GDM1 (cell line): ENCODE results near the gene PLS1.
"Not testable (repeated sequence)": the region's sequence is repeated elsewhere in the genome, so short reads cannot be mapped to it uniquely, and the experiment has no call there.

ENCODE experiments used
- DNase-seq: peaks from one replicate; lab custom pipeline; 2025; lab: John Stamatoyannopoulos, UW

Gene PLS1

DNA sequence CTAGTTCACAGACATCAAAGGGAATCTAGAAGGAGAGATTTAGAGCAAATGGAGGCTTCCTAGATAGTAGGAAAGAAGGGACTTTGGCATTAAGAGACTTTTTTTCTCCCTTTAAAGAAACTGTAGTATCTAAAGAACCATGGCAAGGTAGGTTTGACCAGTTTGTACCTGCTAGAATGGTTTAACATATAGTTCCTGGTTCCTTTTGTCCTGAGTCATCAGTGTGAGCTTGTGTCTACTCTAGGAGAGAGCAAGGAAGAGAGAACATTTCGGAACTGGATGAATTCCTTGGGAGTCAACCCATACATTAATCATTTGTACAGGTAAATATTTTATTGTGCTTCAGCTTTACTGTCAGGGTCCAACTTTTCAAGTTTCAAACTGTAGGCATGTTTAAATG is 98.0 kb downstream of the PLS1 start:
- DNase-seq: no peak

GRCh38 chr3:142705198-142705597 is 109.0 kb downstream of the PLS1 start:
- no peak for DNase-seq

- DNase-seq: no peak
Measured at GRCh38 chr3:142706321-142707127, 110.3 kb downstream of the PLS1 start.

GRCh38 chr3:142709207-142709606 is 113.0 kb downstream of the PLS1 start:
- no peak for DNase-seq

- not testable (repeated sequence) for DNase-seq
Measured at GRCh38 chr3:142714882-142715281, 118.7 kb downstream of the PLS1 start.

- no peak for DNase-seq
Measured at GRCh38 chr3:142716102-142716501, 119.9 kb downstream of the PLS1 start.

DNA sequence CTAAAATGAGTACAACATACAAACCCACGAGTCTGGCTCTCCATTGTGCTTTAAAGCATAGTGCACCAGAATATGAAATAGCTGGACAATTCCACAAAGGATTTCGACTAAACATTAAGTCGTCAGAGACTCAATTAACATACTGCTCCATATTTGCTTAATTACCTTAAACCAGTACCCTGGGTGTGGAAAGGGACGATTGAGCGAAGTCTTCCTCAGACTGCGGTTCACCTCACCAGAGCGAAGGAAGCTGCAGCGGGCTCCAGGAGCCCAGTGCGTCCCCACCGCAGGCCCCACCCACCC is 127.4 kb downstream of the PLS1 start:
- no peak for DNase-seq

DNA sequence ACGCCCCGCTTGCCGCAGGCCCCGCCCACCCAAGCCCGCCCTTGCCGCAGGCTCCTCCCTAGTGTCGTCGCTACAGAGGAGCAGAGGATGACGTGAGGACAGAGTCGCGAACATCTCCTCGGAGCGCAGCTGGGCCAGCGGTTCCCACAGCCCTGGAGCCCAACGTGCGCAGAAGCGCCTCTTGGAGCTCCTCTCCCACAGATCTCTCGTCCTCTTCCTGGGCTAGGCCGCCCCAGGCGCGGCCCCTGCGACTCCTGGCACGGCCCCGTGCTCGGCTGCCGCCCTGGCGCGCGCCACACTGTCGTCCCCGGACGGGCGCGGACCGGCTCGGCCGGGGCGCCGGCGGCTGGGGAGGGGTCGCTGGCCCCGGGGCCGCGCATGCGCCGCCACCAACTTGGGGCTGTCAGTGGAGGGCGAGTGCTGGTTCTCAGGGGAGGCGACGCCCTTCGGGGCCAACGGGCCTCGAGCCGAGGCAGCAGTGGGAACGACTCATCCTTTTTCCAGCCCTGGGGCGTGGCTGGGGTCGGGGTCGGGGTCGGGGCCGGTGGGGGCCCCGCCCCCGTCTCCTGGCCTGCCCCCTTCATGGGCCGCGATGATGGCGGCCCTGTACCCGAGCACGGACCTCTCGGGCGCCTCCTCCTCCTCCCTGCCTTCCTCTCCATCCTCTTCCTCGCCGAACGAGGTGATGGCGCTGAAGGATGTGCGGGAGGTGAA is 127.9 kb downstream of the PLS1 start, which contains the start of gene TRPC1:
Gene TRPC1, plus strand, starts transcription at position 67 of the 714 bp plus-strand sequence. Its CDS starts 526 bp downstream, at position 593.
- peak; percentile 79 for DNase-seq

DNA sequence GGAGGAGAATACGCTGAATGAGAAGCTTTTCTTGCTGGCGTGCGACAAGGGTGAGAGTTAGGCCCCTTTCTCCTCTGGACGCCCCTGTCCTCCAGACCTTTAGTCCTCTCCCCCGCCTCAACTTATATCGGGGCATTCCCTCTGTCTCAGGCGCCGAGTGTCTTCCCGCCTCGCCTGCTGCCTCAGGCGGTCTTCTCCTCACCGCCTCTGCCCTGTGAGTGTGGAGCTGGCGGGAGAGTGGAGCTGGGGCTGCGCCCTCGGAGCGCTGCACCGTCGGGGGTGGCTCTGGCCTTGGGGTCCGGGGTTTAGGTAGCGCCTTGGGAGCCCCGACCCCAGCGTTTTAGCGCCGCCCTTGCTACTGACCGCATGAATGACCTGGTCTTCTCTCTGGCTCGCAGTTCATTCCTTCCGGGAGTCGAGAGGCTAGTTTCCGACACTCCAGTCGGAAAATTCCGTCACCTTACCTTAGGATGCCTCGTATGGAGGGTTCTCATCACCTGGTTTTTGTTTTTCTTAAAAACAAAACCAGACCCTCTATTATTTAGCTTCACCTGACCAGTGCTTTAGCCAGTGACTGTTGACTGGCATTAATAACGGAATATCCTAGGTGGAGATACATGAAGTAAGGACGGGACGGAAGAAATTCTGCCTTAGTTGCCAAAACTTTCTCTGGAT is 128.6 kb downstream of the PLS1 start:
- DNase-seq: no peak

DNA sequence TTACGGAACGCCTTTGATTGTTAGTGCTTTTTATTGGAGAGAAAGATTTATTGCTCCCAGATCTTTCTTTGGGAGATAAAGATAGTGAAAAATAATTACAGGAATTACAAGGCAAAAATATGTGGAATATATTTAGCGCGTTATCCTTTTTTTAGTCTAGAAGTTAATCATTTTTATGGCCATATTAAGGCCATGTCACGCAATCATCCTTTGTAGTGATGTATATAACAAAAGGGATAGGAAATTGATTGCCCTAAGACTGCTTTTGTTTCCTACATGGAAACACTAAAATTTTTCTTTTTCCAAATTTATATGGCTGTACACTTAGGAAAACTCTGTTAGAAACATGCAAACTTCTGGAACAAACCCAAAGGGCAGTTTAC is 129.2 kb downstream of the PLS1 start:
- no peak for DNase-seq

DNA sequence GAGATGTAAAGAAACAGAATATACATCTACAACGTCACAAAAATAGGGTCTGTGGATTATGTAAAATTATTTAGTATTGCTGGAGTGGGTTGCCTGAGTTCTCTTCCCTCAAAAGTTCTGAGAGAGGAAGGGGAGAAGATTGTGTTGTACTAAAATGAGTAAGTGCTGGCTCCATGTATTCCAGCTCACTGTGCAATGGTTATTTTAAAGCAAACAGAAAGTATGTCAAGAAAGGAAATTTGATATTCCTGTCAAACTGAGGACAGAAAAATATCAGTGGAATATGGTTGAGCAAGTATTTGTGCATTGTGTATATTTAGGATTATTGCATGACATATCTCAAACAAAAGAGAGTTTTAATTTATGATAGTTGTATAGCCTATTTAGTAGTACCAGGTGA is 129.8 kb downstream of the PLS1 start:
- DNase-seq: no peak

DNA sequence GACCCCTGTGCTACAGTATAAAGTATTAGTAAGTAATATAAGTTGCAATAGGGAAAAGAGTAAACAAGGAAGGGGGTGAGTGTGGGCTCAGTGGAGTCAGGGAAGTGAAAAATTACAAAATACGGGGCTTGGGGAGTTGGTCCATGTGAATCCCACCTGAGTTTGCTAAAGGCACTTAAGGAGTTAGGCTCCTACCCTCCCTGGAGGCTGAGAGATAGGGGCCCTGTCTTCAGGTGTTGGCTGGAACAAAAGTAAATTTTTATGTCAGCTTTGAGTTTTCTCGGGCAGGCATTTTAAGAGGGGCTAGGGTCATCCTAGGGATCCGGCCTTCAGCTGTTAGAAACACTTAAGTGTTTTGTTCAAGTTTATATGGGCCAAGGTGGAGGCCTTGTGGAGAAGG is 135.9 kb downstream of the PLS1 start:
- no peak for DNase-seq

DNA sequence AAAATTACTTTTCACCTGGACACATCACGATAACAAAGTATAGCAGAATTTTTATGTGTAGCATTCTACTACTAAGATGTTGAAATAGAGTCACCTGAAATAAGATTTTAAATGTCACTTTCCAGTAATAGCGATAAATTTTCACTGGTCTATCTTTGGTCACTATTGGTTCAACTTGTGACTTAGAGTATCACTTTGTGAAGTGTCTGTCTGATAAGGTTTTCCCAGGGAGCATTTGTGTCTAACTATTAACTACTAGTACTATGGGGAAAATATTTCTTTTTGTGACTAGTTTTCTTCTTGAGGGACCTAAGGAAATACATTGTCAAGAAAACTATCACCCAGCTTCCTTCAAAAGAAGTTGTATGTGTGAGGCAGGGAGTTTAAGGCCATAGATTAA is 138.6 kb downstream of the PLS1 start:
- no peak for DNase-seq

DNA sequence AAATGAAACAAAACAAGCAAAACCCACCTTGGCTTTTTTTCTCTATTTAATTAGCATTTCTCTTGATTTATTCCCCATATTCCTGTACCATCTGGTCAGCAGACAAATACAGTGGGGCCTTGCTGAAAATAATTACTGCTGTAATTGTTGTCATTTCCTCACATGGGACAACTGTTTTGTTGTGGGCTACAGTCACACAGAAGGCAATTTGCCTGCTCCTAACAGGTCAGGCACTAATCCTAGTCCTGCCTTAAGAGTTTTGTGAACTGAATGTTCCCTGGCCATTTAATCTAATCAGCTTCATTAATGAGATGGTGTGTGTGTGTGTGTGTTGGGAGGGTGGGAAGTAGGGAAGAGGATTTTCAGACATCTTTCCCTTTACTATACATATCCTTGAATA is 139.3 kb downstream of the PLS1 start:
- no peak for DNase-seq

- DNase-seq: no peak
Measured at GRCh38 chr3:142738396-142738795, 142.2 kb downstream of the PLS1 start.

DNA sequence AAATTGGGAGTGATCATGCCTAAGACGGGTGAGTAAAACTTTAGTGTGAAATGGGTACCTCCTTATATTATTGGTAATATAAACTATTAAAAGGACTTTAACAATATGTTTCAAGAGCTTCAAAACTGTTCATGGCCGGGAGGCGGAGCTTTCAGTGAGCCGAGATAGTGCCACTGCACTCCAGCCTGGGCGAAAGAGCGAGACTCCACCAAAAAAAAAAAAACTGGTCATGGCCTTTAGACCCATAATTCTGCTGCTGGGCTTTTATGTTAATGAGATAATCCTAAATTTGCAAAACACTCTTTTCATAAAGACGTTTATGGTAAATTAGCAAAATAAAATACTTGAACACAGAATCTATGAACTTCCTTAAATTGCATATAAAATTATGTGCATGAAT is 150.5 kb downstream of the PLS1 start:
- DNase-seq: no peak

GRCh38 chr3:142750531-142750930 is 154.3 kb downstream of the PLS1 start:
- DNase-seq: not testable (repeated sequence)

GRCh38 chr3:142752605-142753004 is 156.4 kb downstream of the PLS1 start:
- DNase-seq: not testable (repeated sequence)

DNA sequence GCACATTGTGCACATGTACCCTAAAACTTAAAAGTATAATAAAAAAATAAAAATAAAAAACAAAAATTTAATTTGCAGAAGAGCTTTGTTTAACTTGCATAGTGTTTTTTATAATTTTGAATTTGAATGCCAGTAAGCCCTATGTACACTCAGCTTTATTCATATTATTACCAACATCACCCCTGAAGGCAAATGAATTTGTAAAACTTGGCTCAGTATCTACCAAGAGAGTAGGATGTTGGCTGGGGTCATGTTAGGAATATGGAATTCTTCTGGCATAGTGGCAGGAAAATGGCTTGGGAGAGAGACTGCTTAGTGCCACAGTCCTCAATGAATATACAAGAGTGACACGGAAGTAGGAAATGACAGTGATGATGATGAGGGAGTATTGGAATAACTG is 158.3 kb downstream of the PLS1 start:
- no peak for DNase-seq
